Stimulated activated CD8-positive, alpha-beta memory T cell treated with anti-CD3 and anti-CD28 coated beads, Interleukin-7, amount 100 ng/mL, for 4 hours (primary cell): ENCODE data around the gene ANTXR2.

Experiments used
- DNase-seq, 2 donors: peaks; one replicate each; pipeline ENCODE4 v3.0.0-alpha.2; 2020; ENCODE audit warnings: low read depth in 2 of 2

The ANTXR2 gene

DNA sequence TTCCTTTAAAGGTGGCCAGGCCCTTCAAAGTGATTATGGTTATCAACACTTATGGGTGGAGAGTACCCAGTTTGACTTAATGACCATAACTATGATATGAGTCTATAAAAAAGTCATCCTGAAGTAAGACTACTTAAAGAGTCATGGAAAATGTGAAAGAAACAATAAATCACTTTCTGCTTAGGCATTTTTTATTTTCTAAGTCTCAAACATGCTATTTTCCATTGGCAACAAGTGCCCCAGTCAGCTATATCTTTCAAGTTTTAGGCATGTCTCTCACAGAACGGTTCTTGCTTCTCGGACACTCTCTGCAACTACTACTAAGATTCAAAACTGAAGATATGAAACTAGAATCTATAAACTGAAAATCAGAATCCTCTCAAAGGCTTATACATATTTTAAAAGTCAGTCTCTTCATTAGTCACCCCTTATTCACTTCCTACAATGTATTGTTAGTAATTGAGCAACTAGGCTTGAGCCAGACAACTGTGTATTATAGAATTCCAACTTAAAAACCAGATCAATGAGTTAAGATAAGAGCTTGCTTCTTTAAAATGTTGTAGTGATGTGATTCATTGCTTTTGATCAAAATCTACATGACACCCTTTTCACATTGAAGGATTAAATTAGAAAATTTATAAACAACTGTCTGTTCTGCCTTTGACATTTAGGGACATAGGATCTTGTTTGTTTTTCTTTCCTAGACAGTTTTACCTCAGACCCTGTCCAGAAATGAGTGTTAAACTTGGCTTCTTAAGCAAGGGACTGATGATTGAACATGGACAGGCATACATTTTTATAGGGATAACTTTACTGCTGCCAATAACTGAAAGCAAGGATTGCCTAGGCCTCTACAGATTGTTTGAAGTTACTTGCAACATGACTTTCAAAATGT lies 2.9 kb downstream of the ANTXR2 start:
- no peak for DNase-seq

DNA sequence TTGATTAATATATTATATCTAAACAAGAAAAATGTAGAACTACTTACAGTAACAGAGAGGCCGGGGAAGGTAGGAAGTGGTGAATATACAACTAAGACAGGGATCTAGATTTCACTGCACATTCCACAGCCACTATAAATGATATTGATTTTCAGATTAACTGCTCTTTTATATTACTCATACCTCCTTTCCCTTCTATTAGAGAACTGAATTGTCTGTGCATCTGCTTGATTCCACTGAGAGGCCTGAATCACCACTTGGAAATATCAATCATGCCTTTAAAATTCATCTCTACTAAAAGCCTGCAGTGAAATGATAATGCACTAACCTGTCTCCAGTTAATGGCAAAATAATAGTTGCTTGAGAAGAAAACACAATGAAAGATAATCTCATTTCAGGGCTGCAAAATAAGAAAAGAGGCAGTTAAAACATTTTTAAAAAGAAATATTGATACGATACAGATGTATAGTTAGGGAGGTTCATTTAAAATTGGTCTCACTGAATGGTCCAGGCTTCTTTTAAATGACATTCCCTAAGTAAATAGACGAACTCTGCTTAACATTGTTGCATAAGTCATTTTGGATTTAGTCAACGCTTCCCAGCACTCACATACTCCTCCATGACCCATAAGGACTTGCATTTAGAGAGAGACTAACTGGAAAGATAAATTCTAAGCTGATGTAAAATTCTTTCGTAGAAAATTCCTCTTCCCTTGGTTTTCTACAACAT lies 3.8 kb downstream of the ANTXR2 start:
- DNase-seq = no peak

DNA sequence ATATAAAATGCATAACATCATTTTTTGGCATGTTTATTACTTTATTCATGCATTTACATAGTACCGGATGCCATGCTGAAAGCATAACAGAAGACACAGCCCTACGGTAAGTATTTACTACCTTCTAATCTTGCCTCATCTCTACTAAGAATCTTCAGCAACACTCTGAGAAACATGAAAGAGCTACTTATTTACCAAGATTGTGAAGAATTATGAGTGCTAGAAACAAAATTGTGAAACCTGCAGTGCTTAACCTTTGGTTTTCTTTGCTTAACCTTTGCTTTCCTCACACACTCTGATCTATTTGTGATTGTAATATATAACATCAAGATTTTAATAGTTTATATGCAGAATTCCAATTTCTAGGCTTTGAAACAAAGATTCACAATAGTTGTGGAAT lies 7.4 kb downstream of the ANTXR2 start:
- no peak for DNase-seq

DNA sequence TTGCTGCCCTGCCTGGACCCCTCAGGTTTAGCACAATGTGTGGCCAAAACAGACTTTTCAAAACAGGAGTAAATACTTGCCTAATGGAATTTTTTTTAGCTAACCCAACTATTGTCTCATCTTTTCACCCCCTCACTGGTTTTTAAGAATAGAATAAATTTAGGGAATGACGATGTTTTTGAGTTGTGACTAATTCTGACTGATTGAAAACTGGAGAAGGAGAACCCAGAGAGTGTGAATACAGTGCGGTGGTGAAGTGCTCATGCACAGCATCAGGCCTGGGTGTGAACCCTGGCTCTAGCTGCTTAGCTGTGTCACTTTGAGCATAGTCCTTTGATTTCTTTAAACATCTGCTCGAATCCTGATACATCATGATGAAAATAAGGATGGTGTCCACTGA lies 10.5 kb downstream of the ANTXR2 start:
- no peak for DNase-seq

DNA sequence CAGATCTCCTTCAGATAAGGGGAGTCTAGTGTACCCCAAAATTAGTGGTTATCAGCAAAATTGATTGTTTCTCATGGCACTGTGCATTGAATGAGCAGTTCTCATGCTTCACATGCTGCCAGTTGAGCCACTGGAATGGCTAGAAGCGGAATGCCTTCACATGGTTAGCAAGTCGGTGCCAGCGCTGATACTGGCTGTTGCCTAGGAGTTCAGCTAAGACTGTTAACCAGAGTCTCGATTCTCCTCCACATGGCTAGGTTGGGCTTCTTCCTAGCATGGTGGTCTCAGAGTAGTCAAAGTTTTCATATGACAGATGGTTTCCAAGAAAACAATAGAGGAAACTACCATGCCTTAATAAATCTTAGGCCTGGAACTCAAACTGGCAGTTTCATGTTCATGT lies 12.2 kb downstream of the ANTXR2 start:
- no peak for DNase-seq

DNA sequence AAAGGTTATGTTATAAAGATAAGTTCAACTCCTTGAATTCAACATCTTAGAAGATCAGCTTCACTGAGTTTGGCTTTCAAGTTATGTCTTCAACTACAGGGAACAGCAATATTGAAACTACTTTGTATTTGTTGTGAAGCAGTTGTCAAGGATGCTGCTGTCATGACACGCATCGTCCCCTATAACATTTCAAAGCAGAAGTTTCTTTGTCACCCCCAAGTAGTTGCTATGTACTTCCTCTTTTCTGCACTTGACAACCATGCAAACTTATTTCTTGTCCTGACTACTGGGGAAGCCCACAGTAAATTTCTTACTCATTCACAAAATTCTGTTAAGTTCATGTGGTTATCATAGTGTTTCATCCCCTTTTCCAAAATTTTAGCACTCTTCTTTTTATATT lies 14.3 kb downstream of the ANTXR2 start:
- no peak for DNase-seq

DNA sequence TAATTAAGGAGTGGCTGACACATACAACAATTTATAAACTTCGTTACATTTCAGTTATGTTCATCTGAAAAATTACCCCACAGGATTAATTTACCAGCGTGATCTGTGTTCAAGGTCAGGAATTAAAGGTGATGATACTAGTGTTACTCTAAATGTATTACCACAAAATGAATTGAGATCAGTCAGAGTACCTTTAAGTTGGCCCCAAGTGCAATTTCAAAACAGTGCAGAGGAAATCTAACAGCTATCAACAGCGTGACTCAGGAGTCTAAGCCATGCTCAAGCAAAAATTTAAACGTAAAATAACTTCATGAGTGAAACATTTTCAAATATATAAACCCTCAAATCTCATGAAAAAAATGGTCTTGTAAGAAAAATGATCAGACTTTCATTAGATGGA lies 18.7 kb downstream of the ANTXR2 start:
- no peak for DNase-seq

DNA sequence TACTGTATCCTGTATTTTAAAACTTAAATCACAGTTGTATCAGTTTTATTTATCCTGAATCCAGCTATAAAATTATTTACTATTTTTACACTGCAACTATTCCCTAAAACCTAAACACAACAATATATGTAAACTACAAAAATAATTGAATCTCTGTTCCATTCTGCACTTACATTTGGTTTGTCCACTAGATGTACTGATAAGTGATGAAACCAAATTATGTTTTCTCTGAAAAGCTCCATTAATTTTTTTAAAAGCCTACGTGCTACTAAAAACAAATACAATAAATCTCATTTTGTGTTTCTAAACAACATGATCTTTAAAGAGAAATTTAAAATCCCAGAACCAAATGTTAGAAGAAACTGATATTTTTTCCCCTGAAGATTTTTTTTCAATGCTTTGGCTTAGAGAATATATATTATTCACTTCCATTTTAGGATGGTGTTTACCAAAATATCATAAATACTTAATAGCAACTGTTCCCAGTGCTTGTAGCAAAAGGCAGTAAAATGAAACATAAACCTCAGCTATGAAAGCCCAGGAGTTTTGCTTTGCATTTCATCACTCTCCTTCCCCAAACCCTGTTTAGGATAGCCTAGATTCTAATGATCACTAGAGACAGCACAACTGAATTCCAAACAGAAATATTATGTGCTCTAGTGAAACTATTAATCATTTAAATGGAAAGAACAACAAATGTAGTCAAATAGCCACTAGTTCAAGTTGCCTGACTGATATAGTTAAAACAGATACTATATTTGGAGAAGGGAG lies 19.7 kb downstream of the ANTXR2 start:
- DNase-seq = no peak

DNA sequence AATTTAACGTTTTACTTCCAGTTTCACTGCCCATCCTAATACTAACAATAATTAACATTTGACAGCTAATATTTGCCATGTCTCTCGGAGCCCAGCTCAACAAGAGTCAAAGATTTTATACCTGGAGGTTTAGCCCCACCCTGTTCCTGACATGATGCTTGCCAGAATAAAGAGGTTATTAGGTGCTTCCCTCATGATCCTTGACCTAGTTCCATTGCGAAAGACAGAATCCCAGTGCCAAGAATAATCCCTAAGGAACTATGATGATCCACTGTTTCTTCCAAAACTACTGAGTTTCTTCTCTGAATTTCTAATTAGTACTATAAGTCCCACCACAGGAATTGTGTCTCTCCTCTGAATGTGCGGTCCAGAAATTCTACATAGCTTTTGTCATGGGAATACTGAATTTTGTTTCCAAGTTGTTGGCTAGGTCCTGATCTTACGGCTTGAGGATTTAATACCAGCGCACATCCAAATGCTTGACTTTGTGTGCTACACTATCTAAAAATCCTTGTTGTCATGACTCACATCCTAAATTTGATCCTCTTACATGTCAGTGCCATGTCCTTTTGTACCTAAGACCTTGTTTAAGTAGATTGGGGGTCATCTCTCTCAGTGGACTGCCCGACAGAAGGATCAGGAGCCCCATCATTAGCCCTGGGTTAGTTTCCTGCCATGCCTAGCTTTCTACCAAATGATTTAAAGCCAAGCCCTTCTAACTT lies 23.1 kb downstream of the ANTXR2 start:
- no peak for DNase-seq

DNA sequence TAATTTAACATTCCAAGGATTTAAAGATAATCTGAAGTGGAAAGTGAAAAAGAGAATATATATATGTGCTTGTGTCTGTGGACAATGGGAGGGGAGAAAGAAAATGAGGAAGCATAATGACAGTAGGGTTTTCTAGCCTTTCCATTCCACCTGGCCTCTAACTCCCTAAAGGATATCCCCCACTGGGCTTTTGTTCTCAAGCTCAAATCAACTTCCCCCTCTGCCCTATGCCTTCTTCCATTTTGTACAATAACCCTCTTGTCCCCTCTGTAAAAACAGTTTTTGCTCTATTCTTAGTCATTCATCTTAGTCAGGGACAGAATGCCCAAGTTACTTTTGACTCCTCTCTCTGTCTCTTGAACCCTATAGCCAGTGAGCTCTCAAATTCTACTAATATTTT lies 23.6 kb downstream of the ANTXR2 start:
- DNase-seq = no peak

DNA sequence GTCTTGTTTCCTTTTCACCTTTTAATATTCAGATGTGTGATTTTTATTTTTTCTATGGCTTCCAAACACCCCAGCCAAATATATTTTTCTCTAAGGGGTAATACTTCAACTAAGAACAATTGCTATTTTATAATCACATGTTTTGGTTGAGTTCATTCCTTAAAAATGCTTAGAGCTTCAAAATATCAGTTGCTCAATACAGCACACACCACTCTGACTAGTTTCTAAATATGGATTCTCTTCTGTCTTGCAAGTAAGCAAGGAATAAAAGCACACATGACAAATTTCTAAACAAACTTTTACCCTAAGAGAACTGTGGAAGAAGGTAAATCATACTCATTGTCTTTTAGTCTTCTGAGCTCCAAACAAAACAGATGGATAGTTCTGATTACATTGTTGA lies 27.2 kb downstream of the ANTXR2 start:
- no peak for DNase-seq

DNA sequence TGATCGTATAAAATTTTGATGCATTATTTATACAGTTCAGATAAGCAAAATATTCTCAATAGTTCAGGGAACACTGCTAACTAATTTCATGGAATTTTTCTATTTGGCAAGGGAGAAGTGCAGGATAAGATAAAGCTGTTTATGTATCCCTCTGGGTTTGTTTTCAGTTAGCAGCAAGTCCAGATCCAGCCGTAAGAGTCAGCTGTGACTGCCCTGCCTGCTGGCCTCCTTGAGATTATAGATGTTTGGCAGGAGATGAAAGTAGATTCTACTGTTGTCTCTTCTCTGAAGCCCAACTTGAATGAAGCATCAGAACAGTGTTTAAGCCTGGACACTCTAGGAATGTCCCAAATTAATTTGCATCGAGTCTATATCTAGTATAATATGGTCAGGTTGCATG lies 29.5 kb downstream of the ANTXR2 start:
- DNase-seq = no peak

DNA sequence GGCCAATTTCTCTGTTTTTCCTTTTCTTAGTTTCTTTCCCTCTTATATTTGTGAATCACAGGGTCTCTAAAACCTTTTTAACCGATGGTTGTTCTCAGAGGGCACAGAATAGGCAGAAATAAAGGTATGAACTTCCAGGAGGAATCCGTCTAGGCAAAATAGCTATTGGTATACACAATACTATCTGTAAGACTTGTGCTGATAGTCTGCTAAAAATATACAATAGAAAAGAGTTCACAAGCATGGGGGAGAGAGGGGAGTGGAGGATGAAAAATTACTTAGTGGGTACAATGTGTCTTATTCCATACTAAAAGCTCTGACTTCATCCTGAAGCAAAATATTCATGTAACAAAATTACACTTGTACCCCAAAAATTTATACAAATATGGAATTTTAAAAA lies 30.2 kb downstream of the ANTXR2 start:
- no peak for DNase-seq

DNA sequence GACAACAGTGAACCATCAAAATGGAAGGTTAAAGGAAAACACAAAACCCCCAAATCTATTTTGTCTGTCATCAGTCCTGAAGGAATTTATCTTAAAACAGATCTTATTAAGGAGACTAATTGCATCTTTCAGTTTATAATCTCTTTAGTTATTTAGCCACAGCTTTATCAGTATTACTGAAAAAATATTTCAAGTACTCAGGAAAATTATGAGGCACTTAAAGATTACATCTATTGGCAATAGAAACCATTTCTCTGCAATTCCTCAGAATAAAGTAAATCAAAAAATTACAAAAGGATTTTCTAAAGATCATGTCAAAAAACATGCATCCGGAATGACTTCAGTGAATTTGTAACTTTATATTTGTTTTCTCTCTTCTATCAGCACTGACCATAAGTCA lies 35.2 kb downstream of the ANTXR2 start:
- no peak for DNase-seq

DNA sequence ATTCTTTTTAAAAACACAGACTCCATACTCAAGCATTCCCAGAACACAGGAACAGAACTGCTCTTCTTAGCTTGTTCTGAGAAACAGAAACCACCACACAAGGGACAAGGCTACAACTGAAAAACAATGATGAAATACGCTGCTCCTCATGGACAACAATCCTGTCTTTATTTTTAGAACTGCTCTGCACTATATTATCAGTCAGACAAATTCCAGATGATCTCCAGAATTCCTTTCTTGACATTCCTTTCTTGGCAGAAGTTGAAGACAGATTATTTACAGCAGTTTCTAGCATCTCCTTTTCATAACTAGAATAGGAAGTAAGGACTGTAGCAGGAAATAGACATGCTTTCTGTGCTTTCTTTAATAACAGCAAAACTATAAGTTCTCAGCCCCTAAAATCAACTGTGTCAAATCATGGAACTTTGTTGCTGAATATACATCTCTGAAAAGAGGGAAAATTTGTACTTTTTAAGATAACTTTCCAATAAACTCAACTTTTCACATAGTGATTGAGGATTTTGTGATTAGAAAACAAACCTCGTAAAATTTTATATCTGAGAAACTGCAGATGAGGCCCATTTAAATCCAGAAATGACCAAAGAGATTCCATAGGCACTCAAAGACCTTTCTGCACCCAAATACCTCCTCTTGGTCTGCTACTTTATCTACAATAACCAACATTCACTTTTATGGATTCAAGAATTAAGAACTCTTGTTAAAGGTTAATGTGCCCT lies 35.9 kb downstream of the ANTXR2 start:
- DNase-seq = no peak

DNA sequence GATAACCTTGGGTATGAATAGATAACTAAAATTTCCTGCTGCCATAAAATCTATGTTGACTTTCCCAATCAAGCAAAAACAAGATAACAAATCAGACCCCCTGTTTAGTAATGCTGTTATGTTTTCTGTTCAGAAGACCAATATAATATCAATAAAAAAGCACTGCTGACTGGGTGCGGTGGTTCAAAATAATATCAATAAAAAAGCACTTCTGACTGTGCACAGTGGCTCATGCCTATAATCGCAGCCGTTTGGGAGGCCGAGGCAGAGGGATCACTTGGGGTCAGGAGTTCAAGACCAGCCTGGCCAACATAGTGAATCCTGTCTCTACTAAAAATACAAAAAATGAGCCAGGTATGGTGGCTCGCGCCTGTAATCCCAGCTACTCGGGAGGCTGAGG lies 36.7 kb downstream of the ANTXR2 start:
- DNase-seq = no peak

DNA sequence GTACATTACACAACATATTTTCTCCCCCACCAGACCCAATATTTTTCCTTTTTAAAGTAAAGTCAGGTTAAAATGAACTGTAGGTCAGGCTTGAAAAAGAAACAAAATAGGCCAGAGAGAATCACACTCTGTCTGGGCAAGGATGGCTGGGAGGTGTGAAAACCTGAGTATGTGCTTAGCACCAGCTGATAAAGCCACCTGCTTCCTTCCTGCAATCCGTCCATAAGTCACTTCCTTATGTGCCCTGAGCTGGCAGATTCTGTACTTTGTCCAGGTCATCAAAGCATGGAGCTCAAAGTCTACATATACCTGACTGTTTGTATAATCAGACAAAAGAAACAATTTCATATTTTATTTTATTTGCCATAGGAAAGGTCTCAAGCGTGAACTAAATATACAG lies 37.7 kb downstream of the ANTXR2 start:
- DNase-seq = no peak

DNA sequence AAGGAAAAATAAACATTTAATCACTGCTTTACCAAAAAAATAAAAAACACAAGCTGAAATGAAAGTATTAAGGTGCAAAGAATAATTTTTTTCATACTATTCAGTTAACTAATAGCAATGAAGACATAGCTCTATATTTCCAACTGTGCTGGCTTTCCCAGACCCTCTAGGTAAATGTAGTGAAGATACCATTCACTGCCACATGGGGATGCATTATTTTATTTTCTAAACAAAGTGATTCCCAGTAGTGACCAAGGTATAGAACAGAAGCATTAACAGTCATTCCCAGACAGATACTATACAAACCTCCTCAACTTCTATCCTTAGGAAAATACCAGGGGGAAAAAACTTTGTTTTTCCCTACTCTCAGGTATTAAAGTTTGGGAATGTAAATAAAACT lies 39.4 kb downstream of the ANTXR2 start:
- DNase-seq = no peak

DNA sequence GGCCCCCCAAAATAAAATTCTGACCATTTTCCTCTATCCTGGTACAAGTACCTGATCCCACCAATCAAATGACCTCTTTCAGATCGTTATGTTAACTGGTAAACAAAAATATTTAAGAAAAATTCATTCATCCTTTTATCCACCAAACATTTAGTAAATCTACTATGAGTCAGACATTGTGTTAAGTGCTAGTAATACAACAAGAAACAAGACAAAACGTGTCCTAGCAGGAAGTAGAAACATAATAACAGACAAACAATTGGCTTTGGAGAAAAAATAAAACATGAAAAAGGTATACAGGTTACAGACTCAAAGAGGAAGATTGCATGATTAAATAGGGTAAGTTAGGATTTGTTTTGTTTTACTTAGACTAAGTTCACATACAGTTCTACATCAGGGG lies 43.7 kb downstream of the ANTXR2 start:
- DNase-seq = no peak

DNA sequence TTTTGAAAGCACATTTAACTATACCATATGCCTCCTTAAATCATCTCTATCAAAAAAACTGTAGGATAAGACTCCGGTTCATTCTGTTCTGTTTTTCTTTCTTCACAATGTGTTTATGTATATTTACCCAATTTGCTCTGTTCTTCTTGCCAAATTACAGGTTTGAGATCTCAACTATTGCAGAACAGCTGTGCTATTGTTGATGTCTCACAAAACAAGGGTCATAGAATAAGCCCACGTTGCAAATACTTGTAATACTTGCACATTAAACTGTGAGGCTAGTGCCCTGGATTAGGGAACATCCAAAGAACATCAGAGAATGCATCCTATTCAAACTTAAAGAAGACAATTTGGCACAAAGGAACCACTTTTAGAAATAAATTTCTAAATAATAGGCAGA lies 45.4 kb downstream of the ANTXR2 start:
- no peak for DNase-seq

DNA sequence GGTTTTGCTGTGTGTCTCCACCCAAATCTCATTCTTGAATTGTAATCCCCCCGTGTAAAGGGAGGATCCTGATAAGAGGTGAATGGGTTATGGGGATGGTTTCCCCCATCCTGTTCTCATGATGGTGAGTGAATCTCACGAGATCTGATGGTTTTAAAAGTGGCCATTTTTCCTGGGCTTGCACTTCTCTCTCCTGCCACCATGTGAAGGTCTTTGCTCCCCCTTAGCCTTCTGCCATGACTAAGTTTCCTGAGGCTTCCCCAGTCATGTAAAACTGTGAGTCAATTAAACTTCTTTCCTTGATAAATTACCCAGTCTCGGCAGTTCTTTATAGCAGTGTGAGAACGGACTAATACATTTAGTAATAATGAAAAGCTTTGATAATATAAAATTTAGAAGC lies 46.9 kb downstream of the ANTXR2 start:
- DNase-seq = no peak
